K562 (cell line): ENCODE measurements around the gene CDC26. TPM values are rescaled to one million over a fixed set of nuclear protein-coding genes. Genes with fewer than 3 reads are reported as not detected.

Source experiments
- CHD2 ChIP-seq: IDR thresholded peaks from 2 replicates; pipeline ENCODE4 v1.6.1; 2011; ENCODE audit warnings: low read depth, low read length
- ELF2 ChIP-seq: fragments of 250-450 bp; sonication (Bioruptor Pico); IDR thresholded peaks from 2 replicates; pipeline ENCODE4 v1.5.0; 2021; ENCODE audit warnings: mild to moderate bottlenecking
- NR2C2 ChIP-seq, 2 experiments: fragments of 200-800 bp in 1 of 2; sonication (Bioruptor generic) in 1 of 2; sonication (generic) in 1 of 2; formaldehyde crosslinking in 1 of 2; IDR thresholded peaks; 2 replicates each; pipeline versions ENCODE4 v1.6.1 to v1.8.0; 2016 to 2022; ENCODE audit warnings: mild to moderate bottlenecking in 1 of 2, missing compliant biosample characterization in 1 of 2, missing genetic modification characterization in 1 of 2, missing genetic modification reagents in 1 of 2
- NUFIP1 ChIP-seq: fragments of 450-650 bp; IDR thresholded peaks from 2 replicates; pipeline ENCODE4 v1.6.1; 2018; ENCODE audit not compliant: partially characterized antibody
- PRDM10 ChIP-seq: fragments of 450-650 bp; IDR thresholded peaks from 2 replicates; pipeline ENCODE4 v1.6.1; 2018; ENCODE audit not compliant: partially characterized antibody
- PTBP1 ChIP-seq: fragments of 200-400 bp; formaldehyde crosslinking; IDR thresholded peaks from 2 replicates; pipeline ENCODE4 v1.6.1; 2017; ENCODE audit warnings: low read depth, low read length
- polyA plus RNA-seq, 8 experiments: library from polyadenylated mRNA; depleted of rRNA in 4 of 8; stranded (reverse) in 5 of 8; unstranded in 3 of 8; fragments of >200 nt; fragmentation: Nextera tagmentation in 2 of 8; fragmentation: Illumina TruSeq in 1 of 8; extraction: Ambion mirVana in 2 of 8; extraction: Trizol in 1 of 8; gene quantifications; 2 replicates each; pipeline versions ENCODE4 v1.2.1 to v1.2.3, GENCODE V29; 2011 to 2014; ENCODE audit warnings: inconsistent platforms in 1 of 8, missing spikeins in 1 of 8
- total RNA-seq, 7 experiments: library from RNA; depleted of rRNA in 6 of 7; stranded (reverse); fragments of >200 nt in 6 of 7; fragmentation: Illumina TruSeq in 2 of 7; extraction: Trizol in 2 of 7; gene quantifications; 2 replicates each; pipeline versions ENCODE4 v1.2.1 to v1.2.3, GENCODE V29; 2011 to 2021; ENCODE audit warnings: low replicate concordance in 1 of 7
- TF ChIP-seq, protein P1 (sequence below), 2 experiments: fragments of 200-800 bp in 1 of 2; sonication (Bioruptor generic) in 1 of 2; sonication (generic) in 1 of 2; formaldehyde crosslinking in 1 of 2; IDR thresholded peaks in 1 of 2; conservative IDR thresholded peaks in 1 of 2; 2 replicates each; pipeline versions ENCODE4 v1.5.0 to v1.6.1; 2016 to 2020; ENCODE audit warnings: missing compliant biosample characterization in 1 of 2, missing genetic modification characterization in 1 of 2, missing genetic modification reagents in 1 of 2
- TF ChIP-seq, protein P2 (sequence below), 2 experiments: fragments of 450-650 bp; formaldehyde crosslinking in 1 of 2; IDR thresholded peaks; 2 replicates each; pipeline versions ENCODE4 v1.4.0 to v1.6.1; 2014 to 2020; ENCODE audit warnings: mild to moderate bottlenecking in 2 of 2, borderline replicate concordance in 1 of 2, low read depth in 1 of 2

Gene CDC26
- total and polyA plus RNA-seq, 9 of the 15 experiments (the other 6 are each of a cell fraction or from before 2014, with no cell fraction given): 33.0 to 147 (median 60.0) TPM

DNA sequence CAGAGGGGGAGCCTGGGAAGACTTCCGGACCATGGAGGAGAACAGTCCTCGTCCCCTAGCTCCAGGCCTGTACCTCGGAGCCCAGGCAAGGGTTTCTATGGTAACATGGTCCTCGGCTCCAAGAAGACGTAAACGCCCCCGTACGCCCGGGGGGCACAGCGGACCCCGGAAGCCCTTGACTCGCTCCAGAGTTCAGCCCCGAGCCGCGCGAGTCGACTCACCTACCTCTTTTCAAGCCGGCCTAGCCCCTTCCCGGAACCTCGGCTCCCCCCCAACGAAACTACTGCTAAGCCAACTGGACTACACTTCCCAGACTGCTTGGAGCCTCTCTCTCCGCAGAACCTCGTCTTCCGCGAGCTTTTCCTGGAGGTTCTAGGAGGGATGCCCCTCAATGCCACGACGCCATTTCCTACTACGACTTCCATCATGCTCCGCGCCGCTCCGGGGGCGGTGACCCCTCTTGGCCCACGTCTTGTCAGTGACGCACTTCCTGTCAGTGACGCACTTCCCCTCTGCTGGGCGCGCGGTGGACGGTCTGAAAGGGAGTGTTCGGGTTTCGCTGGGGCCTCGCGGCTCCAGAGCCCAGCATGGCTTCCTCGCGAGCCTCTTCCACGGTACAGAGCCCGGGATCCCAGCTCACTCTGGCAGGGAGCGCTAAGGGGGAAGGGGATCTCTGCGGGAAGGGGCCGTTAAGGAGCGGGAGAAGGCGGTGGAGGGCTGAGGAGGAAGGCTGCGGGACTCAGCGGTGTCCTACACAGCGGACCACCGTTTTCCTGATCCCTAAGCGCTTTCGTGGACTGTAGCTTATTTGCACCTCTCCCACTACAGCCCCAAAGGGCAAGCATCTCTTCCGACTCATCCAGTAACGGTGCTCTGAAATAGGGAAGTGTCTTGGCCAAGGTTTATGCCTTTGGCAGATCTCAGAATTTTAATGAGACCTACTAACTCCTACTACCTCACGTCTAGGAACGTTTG is at the start of gene CDC26, which contains the start of gene PRPF4 (continued):
- TF ChIP-seq PRDM10 (peak; percentile 60), CHD2 (peak; percentile 91), ELF2 (CRISPR knock-in tag) (peak; percentile 60; the same call in 1 of the 2 replicates), NUFIP1 (no peak), PTBP1 (0 out of 2 replicates have a peak, but pooled peaks have one; percentile 17), NR2C2 (CRISPR knock-in tag; IDR thresholded peaks at IDR 0.05) (peak; percentile 96), NR2C2 (tag; IDR thresholded peaks at IDR 0.05) (peak; percentile 98)
- TF ChIP-seq, protein P1, sequence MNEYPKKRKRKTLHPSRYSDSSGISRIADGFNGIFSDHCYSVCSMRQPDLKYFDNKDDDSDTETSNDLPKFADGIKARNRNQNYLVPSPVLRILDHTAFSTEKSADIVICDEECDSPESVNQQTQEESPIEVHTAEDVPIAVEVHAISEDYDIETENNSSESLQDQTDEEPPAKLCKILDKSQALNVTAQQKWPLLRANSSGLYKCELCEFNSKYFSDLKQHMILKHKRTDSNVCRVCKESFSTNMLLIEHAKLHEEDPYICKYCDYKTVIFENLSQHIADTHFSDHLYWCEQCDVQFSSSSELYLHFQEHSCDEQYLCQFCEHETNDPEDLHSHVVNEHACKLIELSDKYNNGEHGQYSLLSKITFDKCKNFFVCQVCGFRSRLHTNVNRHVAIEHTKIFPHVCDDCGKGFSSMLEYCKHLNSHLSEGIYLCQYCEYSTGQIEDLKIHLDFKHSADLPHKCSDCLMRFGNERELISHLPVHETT (CRISPR knock-in tag; conservative IDR thresholded peaks at IDR 0.05 in 1 of 2, IDR thresholded peaks at IDR 0.05 in 1 of 2): 0 out of 4 replicates have a peak, but pooled peaks of 1 of the 2 experiments have one; percentile 42
- TF ChIP-seq, protein P2, sequence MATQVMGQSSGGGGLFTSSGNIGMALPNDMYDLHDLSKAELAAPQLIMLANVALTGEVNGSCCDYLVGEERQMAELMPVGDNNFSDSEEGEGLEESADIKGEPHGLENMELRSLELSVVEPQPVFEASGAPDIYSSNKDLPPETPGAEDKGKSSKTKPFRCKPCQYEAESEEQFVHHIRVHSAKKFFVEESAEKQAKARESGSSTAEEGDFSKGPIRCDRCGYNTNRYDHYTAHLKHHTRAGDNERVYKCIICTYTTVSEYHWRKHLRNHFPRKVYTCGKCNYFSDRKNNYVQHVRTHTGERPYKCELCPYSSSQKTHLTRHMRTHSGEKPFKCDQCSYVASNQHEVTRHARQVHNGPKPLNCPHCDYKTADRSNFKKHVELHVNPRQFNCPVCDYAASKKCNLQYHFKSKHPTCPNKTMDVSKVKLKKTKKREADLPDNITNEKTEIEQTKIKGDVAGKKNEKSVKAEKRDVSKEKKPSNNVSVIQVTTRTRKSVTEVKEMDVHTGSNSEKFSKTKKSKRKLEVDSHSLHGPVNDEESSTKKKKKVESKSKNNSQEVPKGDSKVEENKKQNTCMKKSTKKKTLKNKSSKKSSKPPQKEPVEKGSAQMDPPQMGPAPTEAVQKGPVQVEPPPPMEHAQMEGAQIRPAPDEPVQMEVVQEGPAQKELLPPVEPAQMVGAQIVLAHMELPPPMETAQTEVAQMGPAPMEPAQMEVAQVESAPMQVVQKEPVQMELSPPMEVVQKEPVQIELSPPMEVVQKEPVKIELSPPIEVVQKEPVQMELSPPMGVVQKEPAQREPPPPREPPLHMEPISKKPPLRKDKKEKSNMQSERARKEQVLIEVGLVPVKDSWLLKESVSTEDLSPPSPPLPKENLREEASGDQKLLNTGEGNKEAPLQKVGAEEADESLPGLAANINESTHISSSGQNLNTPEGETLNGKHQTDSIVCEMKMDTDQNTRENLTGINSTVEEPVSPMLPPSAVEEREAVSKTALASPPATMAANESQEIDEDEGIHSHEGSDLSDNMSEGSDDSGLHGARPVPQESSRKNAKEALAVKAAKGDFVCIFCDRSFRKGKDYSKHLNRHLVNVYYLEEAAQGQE (IDR thresholded peaks at IDR 0.05; ENCODE audit: borderline replicate concordance): no peak; the same call in 1 of the 2 replicates
- TF ChIP-seq, protein P2 (CRISPR knock-in tag; IDR thresholded peaks at IDR 0.05; ENCODE audit: low read depth): peak; percentile 29; the same call in 1 of the 2 replicates
